SH-SY5Y (cell line): ENCODE data around the gene ZNF804A.

Experiments
- GATA2 ChIP-seq: IDR thresholded peaks from 2 replicates; pipeline ENCODE4 v1.6.1; 2011; ENCODE audit warnings: mild to moderate bottlenecking, low read depth, low read length
- GATA3 ChIP-seq: IDR thresholded peaks from 2 replicates; pipeline ENCODE4 v1.6.1; 2011; ENCODE audit warnings: low read depth, mild to moderate bottlenecking, low read length, moderate library complexity

GRCh38 chr2:184589261-184589660 lies 9.1 kb upstream of the ZNF804A start:
- TF ChIP-seq GATA3 (no peak), GATA2 (no peak)
